Mesodermal cell (in vitro differentiated cells): ENCODE measurements around the gene TCF19.

Experiments
- H3K27ac ChIP-seq: 2 replicates; pipeline ENCODE4 v1.7.0; 2013; ENCODE audit warnings: mild to moderate bottlenecking, low read depth, low read length, moderate library complexity; ENCODE audit not compliant: severe bottlenecking
- H3K36me3 ChIP-seq: 2 replicates; pipeline ENCODE4 v1.7.1; 2013; ENCODE audit warnings: mild to moderate bottlenecking, low read length, moderate library complexity; ENCODE audit not compliant: control insufficient read depth, insufficient read depth
- H3K4me1 ChIP-seq: one replicate; pipeline ENCODE4 v1.7.1; 2013; ENCODE audit warnings: mild to moderate bottlenecking, low read length; ENCODE audit not compliant: insufficient read depth, control insufficient read depth, poor library complexity, severe bottlenecking
- H3K4me3 ChIP-seq: 2 replicates; pipeline ENCODE4 v1.7.0; 2013; ENCODE audit warnings: low read length, control low read depth, mild to moderate bottlenecking; ENCODE audit not compliant: insufficient read depth, poor library complexity, severe bottlenecking; ENCODE audit errors: extremely low read depth
- H3K9me3 ChIP-seq: 2 replicates; pipeline ENCODE4 v1.7.1; 2013; ENCODE audit warnings: mild to moderate bottlenecking, low read length, moderate library complexity; ENCODE audit not compliant: control insufficient read depth
- WGBS, 2 experiments: methylation state at CpG; one replicate each; pipeline ENCODE4 v1.1.5; 2013; ENCODE audit warnings: missing lambda C conversion rate in 2 of 2; ENCODE audit not compliant: insufficient coverage in 2 of 2; 5-methylcytosine and 5-hydroxymethylcytosine counted together

TCF19 gene

GRCh38 chr6:31210741-31211532, 52.5 kb downstream of the TCF19 start:
- no peaks in the 10 kb centered on the region for H3K36me3 ChIP-seq
- peaks cover 9% of the 10 kb centered on the region for H3K9me3 ChIP-seq
- 90 to 100% methylated on average over 2 to 3 of the region's 5 CpGs for WGBS, 2 experiments
- H3K4me1 ChIP-seq, result no peaks in the 10 kb centered on the region
- no peak overlapping the region for H3K4me3 ChIP-seq
- no peak overlapping the region for H3K27ac ChIP-seq
